K562 (cell line): ENCODE data around the gene MARS2. TPM values are rescaled to one million over a fixed set of nuclear protein-coding genes. Genes with fewer than 3 reads are reported as not detected.

Source experiments
- ATAC-seq: fragments of 200-7000 bp; cut with Tn5 transposase; 3 replicates; pipeline ENCODE4 v1.9.1; 2020; ENCODE audit warnings: moderate library complexity
- BruUV-seq: library from RNA; stranded (reverse); fragments of 400-500 nt; replicated peaks from 2 replicates; lab custom pipeline; 2021; lab: Mats Ljungman, UMichigan
- CTCF ChIA-PET: fragments of 300-600 bp; formaldehyde crosslinking; extraction: SDS; loops from one replicate; lab custom pipeline; 2021; ENCODE audit warnings: low intra/inter-chr PET ratio; lab: Yijun Ruan, JAX
- POLR2A ChIA-PET: fragments of 300-600, 350-650 bp; sonication (Branson Sonifier 250); formaldehyde crosslinking; extraction: SDS; loops from one replicate; lab custom pipeline; 2021; ENCODE audit warnings: antibody characterized with exemption, inconsistent platforms; lab: Yijun Ruan, JAX
- DNase-seq, 4 experiments: peaks; one replicate each; pipeline versions ENCODE4 v3.0.0 to v3.0.0-alpha.2; 2011 to 2018; ENCODE audit warnings: low spot score in 3 of 4, mixed read lengths in 3 of 4; ENCODE audit errors: extremely low read depth in 1 of 4
- FAIRE-seq: peaks from 2 replicates; lab custom pipeline; 2011; peaks lifted over from hg19 to GRCh38; lab: Jason Lieb, UNC
- H2AFZ ChIP-seq: 2 replicates; pipeline ENCODE4 v1.6.0; 2011; ENCODE audit warnings: low read depth, low read length, control low read depth, inconsistent platforms
- H3K27ac ChIP-seq: fragments of 200-600 bp; 3 replicates; pipeline ENCODE4 v1.8.0; 2011; ENCODE audit warnings: low read depth, mild to moderate bottlenecking, control low read depth, inconsistent platforms, low read length, moderate library complexity, mixed read lengths; ENCODE audit errors: extremely low read depth
- H3K27me3 ChIP-seq, 2 experiments: fragments of 300-600 bp in 1 of 2; 2 replicates in 1 of 2; 3 replicates in 1 of 2; pipeline versions ENCODE4 v1.6.0 to v1.8.0; 2011; ENCODE audit warnings: inconsistent platforms in 2 of 2, low read length in 2 of 2, mild to moderate bottlenecking in 1 of 2, mixed read lengths in 1 of 2, moderate library complexity in 1 of 2; ENCODE audit not compliant: control insufficient read depth in 2 of 2, insufficient read depth in 2 of 2
- H3K36me3 ChIP-seq: fragments of 300-600 bp; 3 replicates; pipeline ENCODE4 v1.8.0; 2011; ENCODE audit warnings: mild to moderate bottlenecking, low read length, inconsistent platforms; ENCODE audit not compliant: control insufficient read depth, insufficient read depth
- H3K4me1 ChIP-seq, 2 experiments: fragments of 200-600 bp in 1 of 2; replicated peaks in 1 of 2; 2 replicates in 1 of 2; 3 replicates in 1 of 2; pipeline versions ENCODE4 v1.5.1 to v1.8.0; 2011; ENCODE audit warnings: inconsistent platforms in 2 of 2, low read length in 2 of 2, mild to moderate bottlenecking in 1 of 2, mixed read lengths in 1 of 2, moderate library complexity in 1 of 2; ENCODE audit not compliant: control insufficient read depth in 2 of 2, insufficient read depth in 2 of 2
- H3K4me2 ChIP-seq: 2 replicates; pipeline ENCODE4 v1.6.1; 2011; ENCODE audit warnings: low read length, control low read depth, inconsistent platforms, mixed read lengths; ENCODE audit not compliant: insufficient read depth
- H3K4me3 ChIP-seq: fragments of 200-600 bp; sonication (generic), shearing (Covaris generic); 2 replicates; pipeline ENCODE4 v1.5.1; 2016; ENCODE audit warnings: control low read depth, inconsistent platforms
- H3K79me2 ChIP-seq: fragments of 200-600 bp; 3 replicates; pipeline ENCODE4 v1.8.0; 2011; ENCODE audit warnings: low read length, inconsistent platforms; ENCODE audit not compliant: control insufficient read depth, insufficient read depth
- H3K9ac ChIP-seq, 2 experiments: 2 replicates each; pipeline versions ENCODE4 v1.6.0 to v1.6.1; 2011; ENCODE audit warnings: low read depth in 2 of 2, low read length in 2 of 2, control low read depth in 1 of 2, inconsistent platforms in 1 of 2, mild to moderate bottlenecking in 1 of 2, mixed read lengths in 1 of 2; ENCODE audit not compliant: insufficient read depth in 1 of 2
- H3K9me1 ChIP-seq: one replicate; pipeline ENCODE4 v1.6.0; 2011; ENCODE audit warnings: inconsistent platforms, mild to moderate bottlenecking, low read length, moderate library complexity; ENCODE audit not compliant: control insufficient read depth, insufficient read depth
- H3K9me3 ChIP-seq: replicated peaks from 2 replicates; pipeline ENCODE4 v1.5.1; 2011; ENCODE audit warnings: low read depth, low read length, inconsistent platforms; ENCODE audit not compliant: control insufficient read depth, insufficient read depth
- H4K20me1 ChIP-seq: replicated peaks from 2 replicates; pipeline ENCODE4 v1.6.1; 2011; ENCODE audit warnings: low read length, inconsistent platforms, mixed read lengths; ENCODE audit not compliant: control insufficient read depth, insufficient read depth
- BMI1 ChIP-seq: fragments of 150-350 bp; IDR thresholded peaks from 2 replicates; pipeline ENCODE4 v1.6.1; 2014; ENCODE audit warnings: low read length
- GTF2F1 ChIP-seq: IDR thresholded peaks from 2 replicates; pipeline ENCODE4 v1.6.1; 2011; ENCODE audit warnings: low read depth, low read length, improper control_type of control experiment
- HMG20B ChIP-seq: fragments of 250-450 bp; sonication (Bioruptor Pico); IDR thresholded peaks from 2 replicates; pipeline ENCODE4 v1.5.0; 2021; ENCODE audit warnings: mild to moderate bottlenecking
- JUN ChIP-seq, 2 experiments: sonication (generic) in 1 of 2; formaldehyde crosslinking in 1 of 2; IDR thresholded peaks; 2 replicates each; pipeline versions ENCODE4 v1.6.1 to v1.8.0; 2012 to 2022; ENCODE audit warnings: borderline replicate concordance in 2 of 2, mild to moderate bottlenecking in 2 of 2, improper control_type of control experiment in 1 of 2, low read depth in 1 of 2, low read length in 1 of 2, missing genetic modification reagents in 1 of 2
- NCOA1 ChIP-seq: fragments of 450-650 bp; IDR thresholded peaks from 2 replicates; pipeline ENCODE4 v1.6.1; 2016; ENCODE audit warnings: low read depth
- NFRKB ChIP-seq: fragments of 450-650 bp; IDR thresholded peaks from 2 replicates; pipeline ENCODE4 v1.6.1; 2016; ENCODE audit warnings: low read depth
- PML ChIP-seq: IDR thresholded peaks from 2 replicates; pipeline ENCODE4 v1.6.1; 2012; ENCODE audit warnings: low read length, inconsistent platforms
- POLR3G ChIP-seq: IDR thresholded peaks from 2 replicates; pipeline ENCODE4 v1.6.1; 2011; ENCODE audit not compliant: insufficient read length, insufficient replicate concordance; ENCODE audit errors: extremely low read depth
- SMARCA4 ChIP-seq: fragments of 450-650 bp; IDR thresholded peaks from 2 replicates; pipeline ENCODE4 v1.6.1; 2016
- STAT5A ChIP-seq: IDR thresholded peaks from 2 replicates; pipeline ENCODE4 v1.6.1; 2012; ENCODE audit warnings: low read length, inconsistent platforms, borderline replicate concordance
- TEAD1 ChIP-seq, 2 experiments: fragments of 450-650 bp in 1 of 2; sonication (generic) in 1 of 2; formaldehyde crosslinking; IDR thresholded peaks; 2 replicates each; pipeline versions ENCODE4 v1.4.0 to v1.8.0; 2020 to 2022; ENCODE audit warnings: mild to moderate bottlenecking in 2 of 2, missing genetic modification reagents in 1 of 2
- ZEB2 ChIP-seq: fragments of 450-650 bp; IDR thresholded peaks from 2 replicates; pipeline ENCODE4 v1.6.1; 2016
- ZNF24 ChIP-seq: fragments of 450-650 bp; IDR thresholded peaks from 2 replicates; pipeline ENCODE4 v1.6.1; 2016
- in situ Hi-C: fragments of 300-500 bp; cut with MboI; formaldehyde crosslinking; loops from 4 replicates; pipeline ENCODE4 v1.15.0; 2018; ENCODE audit warnings: inconsistent platforms, mixed read lengths
- intact Hi-C: fragments of 100-400 bp; cut with micrococcal nuclease; formaldehyde crosslinking; loops from 2 replicates; pipeline ENCODE4 v1.14.2; 2022
- polyA plus RNA-seq, 8 experiments: library from polyadenylated mRNA; depleted of rRNA in 4 of 8; stranded (reverse) in 5 of 8; unstranded in 3 of 8; fragments of >200 nt; fragmentation: Nextera tagmentation in 2 of 8; fragmentation: Illumina TruSeq in 1 of 8; extraction: Ambion mirVana in 2 of 8; extraction: Trizol in 1 of 8; gene quantifications; 2 replicates each; pipeline versions ENCODE4 v1.2.1 to v1.2.3, GENCODE V29; 2011 to 2014; ENCODE audit warnings: inconsistent platforms in 1 of 8, missing spikeins in 1 of 8
- total RNA-seq, 7 experiments: library from RNA; depleted of rRNA in 6 of 7; stranded (reverse); fragments of >200 nt in 6 of 7; fragmentation: Illumina TruSeq in 2 of 7; extraction: Trizol in 2 of 7; gene quantifications; 2 replicates each; pipeline versions ENCODE4 v1.2.1 to v1.2.3, GENCODE V29; 2011 to 2021; ENCODE audit warnings: low replicate concordance in 1 of 7
- TF ChIP-seq, protein P1 (sequence below): IDR thresholded peaks from 2 replicates; pipeline ENCODE4 v1.6.1; 2011; ENCODE audit warnings: borderline replicate concordance, low read depth, mild to moderate bottlenecking, moderate library complexity, low read length; ENCODE audit not compliant: insufficient read depth, poor library complexity, severe bottlenecking
- TF ChIP-seq, protein P2 (sequence below): fragments of 450-650 bp; conservative IDR thresholded peaks from 2 replicates; pipeline ENCODE4 v1.6.1; 2016; ENCODE audit warnings: missing genetic modification characterization, low read depth, mild to moderate bottlenecking, missing compliant biosample characterization, moderate library complexity
- TF ChIP-seq, protein P3 (sequence below), 3 experiments: fragments of 200-800 bp in 1 of 3; sonication (Bioruptor generic) in 1 of 3; sonication (generic) in 1 of 3; formaldehyde crosslinking in 1 of 3; IDR thresholded peaks; 2 replicates each; pipeline versions ENCODE4 v1.6.1 to v1.8.0; 2016 to 2022; ENCODE audit warnings: mild to moderate bottlenecking in 2 of 3, missing compliant biosample characterization in 2 of 3, missing genetic modification characterization in 2 of 3, missing genetic modification reagents in 1 of 3
- TF ChIP-seq, protein P4 (sequence below): fragments of 250-450 bp; sonication (Bioruptor Pico); IDR thresholded peaks from 2 replicates; pipeline ENCODE4 v1.4.0; 2020; ENCODE audit warnings: mild to moderate bottlenecking, moderate library complexity, borderline replicate concordance

The MARS2 gene
- total and polyA plus RNA-seq, 9 of the 15 experiments (the other 6 are each of a cell fraction or from before 2014, with no cell fraction given) = 4.0 to 17.6 (median 12.5) TPM

DNA sequence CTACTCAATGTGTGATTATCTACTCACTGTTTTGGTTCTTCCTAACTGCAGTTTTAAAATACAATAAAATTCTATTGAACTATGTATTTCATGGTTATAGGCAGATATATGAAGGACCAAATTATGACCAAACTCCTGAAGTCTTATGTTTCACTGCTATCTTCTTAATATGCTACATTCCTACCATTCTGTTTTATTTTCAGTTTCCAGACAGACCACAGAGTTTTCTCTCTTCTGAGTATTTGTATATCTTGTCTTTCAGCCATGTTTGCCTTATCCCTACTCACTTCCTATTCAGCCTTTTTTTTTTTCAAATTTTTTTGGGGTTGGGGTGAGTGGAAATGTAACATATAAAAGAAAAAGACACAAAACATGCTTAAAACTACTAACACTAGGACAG lies 36.1 kb upstream of the MARS2 start:
- Histone ChIP-seq H4K20me1 (no peaks in the 10 kb centered on the region), H3K4me3 (no peak overlapping the region), H3K36me3 (no peaks in the 10 kb centered on the region), H3K27me3 (no peaks in the 10 kb centered on the region), H2AFZ (no peak overlapping the region), H3K4me1 (no peaks in the 10 kb centered on the region), H3K9me1 (no peaks in the 10 kb centered on the region), H3K4me2 (no peak overlapping the region), H3K9ac (no peak overlapping the region), H3K79me2 (no peaks in the 10 kb centered on the region), H3K9me3 (no peaks in the 10 kb centered on the region), H3K27ac (no peak overlapping the region)
- intact Hi-C loops = no loop called here
- ATAC-seq = no peak
- ChIA-PET POLR2A (no interaction called here), CTCF (no interaction called here)
- in situ Hi-C loops = no loop called here
- BruUV-seq = no TSS peak
- FAIRE-seq = no peak
- DNase-seq = no peak
- TF ChIP-seq HMG20B (CRISPR knock-in tag) (no peak), BMI1 (no peak), NFRKB (no peak), JUN (IDR thresholded peaks at IDR 0.05; ENCODE audit: borderline replicate concordance, low read depth, low read length) (no peak), JUN (CRISPR knock-in tag; IDR thresholded peaks at IDR 0.05; ENCODE audit: borderline replicate concordance) (no peak), STAT5A (no peak), ZNF24 (no peak), SMARCA4 (no peak), ZEB2 (no peak), PML (no peak), TEAD1 (CRISPR knock-in tag; IDR thresholded peaks at IDR 0.05) (no peak), NCOA1 (no peak), POLR3G (no peak), GTF2F1 (no peak)
- TF ChIP-seq, protein P1, sequence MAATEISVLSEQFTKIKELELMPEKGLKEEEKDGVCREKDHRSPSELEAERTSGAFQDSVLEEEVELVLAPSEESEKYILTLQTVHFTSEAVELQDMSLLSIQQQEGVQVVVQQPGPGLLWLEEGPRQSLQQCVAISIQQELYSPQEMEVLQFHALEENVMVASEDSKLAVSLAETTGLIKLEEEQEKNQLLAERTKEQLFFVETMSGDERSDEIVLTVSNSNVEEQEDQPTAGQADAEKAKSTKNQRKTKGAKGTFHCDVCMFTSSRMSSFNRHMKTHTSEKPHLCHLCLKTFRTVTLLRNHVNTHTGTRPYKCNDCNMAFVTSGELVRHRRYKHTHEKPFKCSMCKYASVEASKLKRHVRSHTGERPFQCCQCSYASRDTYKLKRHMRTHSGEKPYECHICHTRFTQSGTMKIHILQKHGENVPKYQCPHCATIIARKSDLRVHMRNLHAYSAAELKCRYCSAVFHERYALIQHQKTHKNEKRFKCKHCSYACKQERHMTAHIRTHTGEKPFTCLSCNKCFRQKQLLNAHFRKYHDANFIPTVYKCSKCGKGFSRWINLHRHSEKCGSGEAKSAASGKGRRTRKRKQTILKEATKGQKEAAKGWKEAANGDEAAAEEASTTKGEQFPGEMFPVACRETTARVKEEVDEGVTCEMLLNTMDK = no peak
- TF ChIP-seq, protein P2, sequence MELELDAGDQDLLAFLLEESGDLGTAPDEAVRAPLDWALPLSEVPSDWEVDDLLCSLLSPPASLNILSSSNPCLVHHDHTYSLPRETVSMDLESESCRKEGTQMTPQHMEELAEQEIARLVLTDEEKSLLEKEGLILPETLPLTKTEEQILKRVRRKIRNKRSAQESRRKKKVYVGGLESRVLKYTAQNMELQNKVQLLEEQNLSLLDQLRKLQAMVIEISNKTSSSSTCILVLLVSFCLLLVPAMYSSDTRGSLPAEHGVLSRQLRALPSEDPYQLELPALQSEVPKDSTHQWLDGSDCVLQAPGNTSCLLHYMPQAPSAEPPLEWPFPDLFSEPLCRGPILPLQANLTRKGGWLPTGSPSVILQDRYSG = no peak
- TF ChIP-seq, protein P3, sequence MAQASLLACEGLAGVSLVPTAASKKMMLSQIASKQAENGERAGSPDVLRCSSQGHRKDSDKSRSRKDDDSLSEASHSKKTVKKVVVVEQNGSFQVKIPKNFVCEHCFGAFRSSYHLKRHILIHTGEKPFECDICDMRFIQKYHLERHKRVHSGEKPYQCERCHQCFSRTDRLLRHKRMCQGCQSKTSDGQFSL (CRISPR knock-in tag; IDR thresholded peaks at IDR 0.05) = no peak
- TF ChIP-seq, protein P3 (tag; IDR thresholded peaks at IDR 0.05) = no peak
- TF ChIP-seq, protein P4, sequence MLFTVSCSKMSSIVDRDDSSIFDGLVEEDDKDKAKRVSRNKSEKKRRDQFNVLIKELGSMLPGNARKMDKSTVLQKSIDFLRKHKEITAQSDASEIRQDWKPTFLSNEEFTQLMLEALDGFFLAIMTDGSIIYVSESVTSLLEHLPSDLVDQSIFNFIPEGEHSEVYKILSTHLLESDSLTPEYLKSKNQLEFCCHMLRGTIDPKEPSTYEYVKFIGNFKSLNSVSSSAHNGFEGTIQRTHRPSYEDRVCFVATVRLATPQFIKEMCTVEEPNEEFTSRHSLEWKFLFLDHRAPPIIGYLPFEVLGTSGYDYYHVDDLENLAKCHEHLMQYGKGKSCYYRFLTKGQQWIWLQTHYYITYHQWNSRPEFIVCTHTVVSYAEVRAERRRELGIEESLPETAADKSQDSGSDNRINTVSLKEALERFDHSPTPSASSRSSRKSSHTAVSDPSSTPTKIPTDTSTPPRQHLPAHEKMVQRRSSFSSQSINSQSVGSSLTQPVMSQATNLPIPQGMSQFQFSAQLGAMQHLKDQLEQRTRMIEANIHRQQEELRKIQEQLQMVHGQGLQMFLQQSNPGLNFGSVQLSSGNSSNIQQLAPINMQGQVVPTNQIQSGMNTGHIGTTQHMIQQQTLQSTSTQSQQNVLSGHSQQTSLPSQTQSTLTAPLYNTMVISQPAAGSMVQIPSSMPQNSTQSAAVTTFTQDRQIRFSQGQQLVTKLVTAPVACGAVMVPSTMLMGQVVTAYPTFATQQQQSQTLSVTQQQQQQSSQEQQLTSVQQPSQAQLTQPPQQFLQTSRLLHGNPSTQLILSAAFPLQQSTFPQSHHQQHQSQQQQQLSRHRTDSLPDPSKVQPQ (CRISPR knock-in tag) = no peak
